ENCODE measurements around the gene DSCAM.
A peak's percentile ranks its signal among the peaks of the same experiment; 100 is the strongest.

Gene DSCAM

GRCh38 chr21:40699366-40699765, 147.6 kb downstream of the DSCAM start:
- DNase-seq, result no peak

DNA sequence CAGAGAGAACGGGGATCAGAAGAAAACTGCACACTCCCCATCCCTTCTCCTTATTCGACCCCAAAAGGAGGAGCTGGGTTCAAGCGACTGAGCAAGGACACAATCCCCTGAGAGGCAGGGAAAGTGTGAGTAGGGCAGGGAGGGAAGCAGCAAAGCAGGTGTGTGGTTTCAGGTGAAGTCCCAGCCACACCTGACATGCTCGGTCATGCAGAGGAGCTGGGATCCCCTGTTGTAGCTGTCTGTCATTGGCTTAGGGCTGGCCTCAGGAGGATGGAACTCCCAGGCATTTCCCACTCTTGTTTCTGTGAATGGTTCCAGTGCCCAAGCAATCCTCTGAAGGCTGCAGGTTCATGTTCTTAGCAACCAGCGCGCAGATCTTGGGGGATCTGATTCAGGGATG, 150.7 kb downstream of the DSCAM start:
- DNase-seq, result no peak

DNA sequence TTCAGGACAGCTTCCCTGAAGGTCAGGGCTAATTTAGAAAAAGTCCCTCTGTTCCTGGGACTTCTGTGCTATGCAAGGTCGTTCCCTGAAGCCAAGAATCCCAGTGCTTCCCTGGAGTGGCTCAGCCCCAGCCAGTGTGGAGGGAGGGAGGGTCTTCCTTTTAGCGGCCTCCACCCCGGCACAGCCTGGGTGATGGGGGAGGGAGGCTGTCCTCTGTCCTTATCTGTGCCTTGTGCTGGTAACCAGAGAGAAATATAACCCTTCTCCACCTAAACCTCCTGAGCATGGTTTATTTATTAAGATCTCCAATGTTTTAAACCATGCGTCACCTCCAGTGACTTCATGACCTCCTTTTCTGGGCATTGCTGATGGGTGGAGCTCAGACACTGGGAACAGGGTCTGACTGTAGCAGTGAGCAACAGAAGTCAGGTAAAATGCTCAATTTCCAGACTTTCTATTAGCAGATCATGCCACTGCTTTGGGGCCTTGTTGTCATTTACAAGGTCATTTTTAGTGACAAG, 157.1 kb downstream of the DSCAM start:
- no peak for DNase-seq

- no peak for DNase-seq
These were observed 157.7 kb downstream of the DSCAM start for GRCh38 chr21:40689217-40689616.

- DNase-seq, result no peak
These were observed 158.7 kb downstream of the DSCAM start for GRCh38 chr21:40688106-40688864.

DNA sequence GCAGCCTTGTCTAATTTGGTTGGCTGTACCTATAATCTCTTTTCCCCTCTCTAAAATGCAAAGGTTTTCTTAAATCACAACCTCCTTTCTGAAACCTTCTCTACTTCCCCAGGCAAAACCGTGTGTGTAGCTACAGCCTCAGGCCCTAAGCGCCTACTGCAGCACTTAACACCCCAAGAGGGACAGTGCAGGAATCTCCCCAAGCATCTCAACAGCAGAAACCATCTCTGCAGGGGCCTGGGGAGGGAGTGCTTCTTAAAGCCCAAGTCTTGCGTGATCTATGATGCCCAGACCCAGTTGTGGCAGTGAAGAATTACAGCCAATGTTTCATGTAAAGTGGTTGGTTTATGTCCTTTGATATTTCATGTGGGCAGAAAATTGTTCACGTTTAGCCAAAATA, 159.3 kb downstream of the DSCAM start:
- DNase-seq, result no peak

DNA sequence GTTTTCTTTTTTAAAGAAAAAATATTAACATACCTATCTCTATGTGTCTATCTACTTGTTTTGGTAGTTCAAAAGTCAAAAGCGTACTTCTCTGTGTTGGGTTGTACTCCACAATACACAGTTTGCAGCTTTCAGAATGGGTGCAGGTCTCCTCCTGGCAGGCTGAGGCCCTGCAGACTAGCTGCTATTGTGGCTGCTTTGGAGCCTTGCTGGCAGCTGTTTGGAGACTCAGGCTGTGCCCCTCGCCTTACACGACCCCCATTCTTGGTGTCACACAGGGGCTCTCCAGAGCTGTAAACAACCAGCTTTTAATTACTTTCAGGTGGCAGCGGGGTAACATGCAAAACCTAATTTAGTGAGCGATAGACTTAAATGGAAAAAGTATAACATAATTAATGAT, 160.4 kb downstream of the DSCAM start:
- no peak for DNase-seq

DNA sequence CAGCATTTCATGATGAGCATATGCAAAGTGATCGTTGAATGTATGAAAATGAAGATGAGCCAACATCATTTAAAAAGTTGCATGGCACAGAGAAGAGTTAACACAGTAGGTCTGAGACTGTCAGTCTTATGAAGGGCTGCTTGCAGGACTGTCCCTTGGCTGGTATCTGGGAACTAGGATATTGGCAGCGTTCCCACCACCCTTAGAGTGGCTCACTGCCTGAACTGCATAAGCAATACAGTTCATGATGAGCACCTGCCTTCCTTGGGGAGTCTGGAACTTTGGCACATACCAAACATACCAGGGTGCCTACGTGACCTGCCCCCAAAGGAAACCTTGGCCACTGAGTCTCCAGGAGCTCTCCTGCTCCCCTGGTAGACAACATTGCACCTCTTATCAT, 161.8 kb downstream of the DSCAM start:
- DNase-seq, result peak; percentile 20

- DNase-seq, result no peak
These were observed 162.2 kb downstream of the DSCAM start for GRCh38 chr21:40684726-40685125.

DNA sequence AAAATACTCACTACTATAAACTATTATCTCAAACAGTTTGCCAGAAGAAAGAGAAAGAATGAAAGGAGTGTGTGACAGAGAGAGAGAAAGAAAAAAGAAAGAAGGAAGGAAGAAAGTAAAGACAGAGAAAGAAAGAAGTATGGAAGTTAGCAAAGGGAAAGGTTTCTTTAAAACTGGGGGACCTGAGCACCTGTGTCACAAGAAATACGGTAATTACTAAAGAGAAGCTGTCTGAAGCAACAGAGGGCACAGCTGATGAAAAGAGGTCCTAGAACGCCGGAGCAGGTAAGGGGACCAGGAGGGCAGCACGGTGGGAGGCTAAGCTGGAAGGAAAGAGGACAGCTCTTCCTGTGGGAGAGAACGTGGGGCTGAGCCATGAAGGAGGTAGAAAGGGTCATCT, 163.6 kb downstream of the DSCAM start:
- DNase-seq, result no peak

DNA sequence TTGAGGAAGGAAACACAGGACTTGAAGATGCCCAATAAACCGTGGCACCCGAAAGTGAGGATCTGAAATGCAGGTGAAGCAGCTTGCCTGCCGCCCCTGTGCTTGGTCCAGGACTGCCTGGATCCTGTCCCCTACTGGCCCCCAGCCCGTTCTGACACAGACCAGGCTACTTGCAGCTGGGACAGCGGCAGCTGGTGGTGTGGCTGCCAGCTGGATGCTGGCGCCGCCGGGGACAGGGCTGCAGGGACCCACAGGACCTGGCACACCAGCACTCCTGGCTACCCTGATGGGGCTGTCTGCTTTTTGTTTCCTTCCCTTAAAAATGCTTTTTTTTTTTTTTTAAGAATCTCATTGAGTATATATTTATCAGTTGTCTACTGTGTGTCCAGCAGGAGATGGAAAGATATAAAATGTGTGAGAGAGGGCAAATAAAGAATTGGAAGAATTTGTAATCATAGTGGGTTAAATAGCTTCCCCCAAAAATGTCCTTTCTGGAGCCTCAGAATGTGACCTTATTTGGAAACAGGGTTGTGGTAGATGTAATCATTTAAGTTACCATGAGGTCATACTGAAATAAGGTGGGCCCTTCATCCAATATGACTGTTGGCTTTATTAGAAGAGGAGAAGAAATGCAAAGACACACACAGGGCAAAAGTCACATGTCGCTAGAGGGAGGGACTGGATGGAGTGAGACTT, 165.6 kb downstream of the DSCAM start:
- DNase-seq, result no peak

DNA sequence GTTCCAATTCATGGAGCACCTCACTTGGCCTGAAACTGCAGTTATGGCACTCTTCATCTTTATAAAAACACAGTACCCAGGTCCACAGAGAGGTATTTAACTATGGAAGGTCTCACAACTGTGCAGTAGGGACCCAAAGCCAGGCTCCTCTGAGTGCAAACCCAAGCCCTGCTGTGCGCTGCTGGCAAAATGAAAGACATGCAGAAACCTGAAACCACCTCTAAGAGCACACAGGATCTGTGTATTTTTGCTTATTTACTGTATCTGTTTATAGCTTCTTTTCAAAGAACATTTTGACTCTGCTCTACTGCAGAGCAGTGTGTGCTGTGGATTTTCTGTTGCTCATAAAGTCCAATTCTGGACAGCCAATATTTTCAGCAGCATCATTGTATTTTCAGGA, 166.6 kb downstream of the DSCAM start:
- DNase-seq, result no peak

- DNase-seq, result no peak
These were observed 168.2 kb downstream of the DSCAM start for GRCh38 chr21:40678681-40679284.

- DNase-seq, result no peak
These were observed 171.9 kb downstream of the DSCAM start for GRCh38 chr21:40675017-40675416.

DNA sequence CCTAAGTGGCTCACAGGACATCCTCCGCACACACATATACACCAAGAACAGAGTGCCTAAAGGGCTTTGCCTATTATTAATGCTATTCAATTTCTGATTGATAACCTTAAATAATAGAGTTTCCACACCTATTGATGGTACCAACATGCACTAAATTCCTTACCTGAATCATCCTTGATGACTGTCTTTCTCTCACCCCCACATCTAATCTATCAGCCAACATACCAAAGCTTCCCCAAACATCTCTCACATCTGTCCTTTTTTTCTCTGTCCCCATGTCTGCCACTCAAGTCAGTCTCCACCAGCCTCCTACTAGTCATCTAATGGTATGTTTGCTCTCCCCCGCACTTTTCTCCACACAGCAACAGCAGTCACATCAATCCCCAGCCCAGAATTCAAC, 174.4 kb downstream of the DSCAM start:
- DNase-seq, result no peak

DNA sequence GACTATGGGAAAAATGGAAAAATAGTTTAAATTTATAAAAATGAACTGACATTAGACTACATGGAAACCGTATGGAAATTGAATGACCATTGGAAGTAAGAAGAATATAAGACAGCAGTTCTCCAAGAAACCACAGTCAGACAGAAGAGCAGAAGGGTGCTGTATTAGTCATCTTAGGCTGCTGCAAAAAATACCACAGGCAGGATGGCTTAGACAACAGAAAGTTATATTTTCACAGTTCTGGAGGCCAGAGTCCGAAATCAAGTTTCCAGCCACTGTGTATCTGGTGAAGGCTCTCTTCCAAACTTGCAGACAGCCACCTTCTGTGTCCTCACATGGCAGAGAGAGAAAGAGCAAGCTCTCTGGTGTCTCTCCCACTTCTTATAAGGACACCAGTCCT, 175.2 kb downstream of the DSCAM start:
- no peak for DNase-seq

GRCh38 chr21:40668555-40669275, 178.2 kb downstream of the DSCAM start:
- no peak for DNase-seq

GRCh38 chr21:40667967-40668366, 179.0 kb downstream of the DSCAM start:
- no peak for DNase-seq

DNA sequence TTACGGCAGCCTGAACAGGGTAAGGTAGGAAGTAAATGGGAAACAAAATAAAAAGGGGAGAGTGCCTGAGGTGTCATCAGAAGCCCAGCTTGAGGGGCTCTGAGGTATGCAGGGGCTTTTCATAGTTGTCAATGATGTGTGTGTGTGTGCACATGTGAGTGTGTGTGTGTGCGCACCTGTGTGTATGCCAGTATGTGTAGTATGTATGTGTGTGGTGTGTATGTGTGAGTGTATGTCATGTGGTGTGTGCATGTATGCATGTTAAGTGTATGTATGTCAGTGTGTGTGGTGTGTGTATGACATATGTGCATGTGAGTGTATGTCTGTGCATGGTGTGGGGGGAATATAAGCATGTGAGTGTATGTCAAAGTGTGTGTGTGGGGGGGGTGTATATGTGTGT, 184.1 kb downstream of the DSCAM start:
- no peak for DNase-seq

GRCh38 chr21:40660461-40660860, 186.5 kb downstream of the DSCAM start:
- no peak for DNase-seq

DNA sequence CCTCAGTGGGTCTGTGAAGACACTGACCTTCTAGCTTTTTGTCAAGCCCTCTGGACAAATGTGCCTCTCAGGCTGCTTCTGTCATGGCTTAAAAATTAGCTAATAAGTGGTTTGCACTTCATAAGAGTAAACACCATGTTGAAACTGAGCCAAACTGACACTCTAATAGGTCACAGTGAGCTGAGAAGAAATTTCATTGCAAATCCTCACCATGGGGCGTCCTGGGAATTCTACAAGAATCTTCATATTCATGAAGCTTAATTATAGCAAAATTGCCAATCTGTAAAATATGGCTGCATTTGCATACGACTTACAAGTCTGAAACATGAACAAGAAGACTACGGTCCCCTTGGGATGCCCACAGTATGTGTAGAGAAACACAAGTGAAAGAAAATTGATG, 188.6 kb downstream of the DSCAM start:
- no peak for DNase-seq

- no peak for DNase-seq
These were observed 194.5 kb downstream of the DSCAM start for GRCh38 chr21:40652436-40652835.

GRCh38 chr21:40647706-40648105, 199.3 kb downstream of the DSCAM start:
- no peak for DNase-seq

Data from 8988T (cell line).